OCI-LY1 (cell line): ENCODE results near the gene JPH3.

Experiments
- H2AFZ ChIP-seq: fragments of 200-600 bp; sonication (generic), shearing (Covaris generic); 2 replicates; pipeline ENCODE4 v1.6.0; 2014; ENCODE audit warnings: antibody characterized with exemption, mild to moderate bottlenecking, low read length
- H3F3A ChIP-seq: fragments of 200-600 bp; sonication (generic), shearing (Covaris generic); 2 replicates; pipeline ENCODE4 v1.6.0; 2014; ENCODE audit warnings: mild to moderate bottlenecking, antibody characterized with exemption, low read length, moderate library complexity; ENCODE audit not compliant: insufficient read depth
- H3K27ac ChIP-seq: fragments of 200-600 bp; sonication (generic); 2 replicates; pipeline ENCODE4 v1.5.1; 2014; ENCODE audit warnings: low read length, mixed run types, mild to moderate bottlenecking, low read depth; ENCODE audit not compliant: poor library complexity, severe bottlenecking
- H3K27me3 ChIP-seq: fragments of 200-600 bp; sonication (generic); 2 replicates; pipeline ENCODE4 v1.6.0; 2014; ENCODE audit warnings: antibody characterized with exemption, mild to moderate bottlenecking, low read length, moderate library complexity; ENCODE audit not compliant: insufficient read depth
- H3K36me3 ChIP-seq: fragments of 200-600 bp; sonication (generic); 2 replicates; pipeline ENCODE4 v1.6.1; 2014; ENCODE audit warnings: mild to moderate bottlenecking, antibody characterized with exemption, low read length, moderate library complexity, mixed read lengths; ENCODE audit not compliant: insufficient read depth
- H3K4me1 ChIP-seq: fragments of 200-600 bp; sonication (generic); 2 replicates; pipeline ENCODE4 v1.5.1; 2014; ENCODE audit warnings: mild to moderate bottlenecking, low read length, moderate library complexity; ENCODE audit not compliant: insufficient read depth, severe bottlenecking
- H3K4me2 ChIP-seq: fragments of 200-600 bp; sonication (generic), shearing (Covaris generic); 2 replicates; pipeline ENCODE4 v1.6.1; 2014; ENCODE audit warnings: low read length
- H3K4me3 ChIP-seq: fragments of 200-600 bp; sonication (generic); 2 replicates; pipeline ENCODE4 v1.5.1; 2014; ENCODE audit warnings: low read length, low read depth, mild to moderate bottlenecking, mixed read lengths; ENCODE audit not compliant: poor library complexity, severe bottlenecking
- H3K79me2 ChIP-seq: fragments of 200-600 bp; shearing (Covaris generic); 2 replicates; pipeline ENCODE4 v1.6.1; 2016; ENCODE audit warnings: mixed run types, low read length, mixed read lengths; ENCODE audit not compliant: insufficient read depth
- H3K9ac ChIP-seq: fragments of 200-600 bp; sonication (generic), shearing (Covaris generic); 2 replicates; pipeline ENCODE4 v1.6.1; 2014; ENCODE audit warnings: mild to moderate bottlenecking, low read length, mixed read lengths
- H3K9me2 ChIP-seq: fragments of 200-600 bp; sonication (generic), shearing (Covaris generic); 2 replicates; pipeline ENCODE4 v1.6.1; 2014; ENCODE audit warnings: low read depth, mild to moderate bottlenecking, low read length, mixed read lengths
- H3K9me3 ChIP-seq: fragments of 200-600 bp; shearing (Covaris generic); 2 replicates; pipeline ENCODE4 v1.6.1; 2014; ENCODE audit warnings: low read length, mixed read lengths
- H4K20me1 ChIP-seq: fragments of 200-600 bp; sonication (generic), shearing (Covaris generic); 2 replicates; pipeline ENCODE4 v1.6.0; 2016; ENCODE audit warnings: mild to moderate bottlenecking, low read length; ENCODE audit not compliant: insufficient read depth
- EZH2 ChIP-seq: fragments of 200-600 bp; sonication (generic), shearing (Covaris generic); IDR thresholded peaks from 2 replicates; pipeline ENCODE4 v1.8.0; 2017; ENCODE audit warnings: borderline replicate concordance, mixed run types, mild to moderate bottlenecking, antibody characterized with exemption, low read length, moderate library complexity, mixed read lengths
- TF ChIP-seq, protein P1 (sequence below): fragments of 200-600 bp; sonication (generic), shearing (Covaris generic); IDR thresholded peaks from 2 replicates; pipeline ENCODE4 v1.5.1; 2017; ENCODE audit warnings: mild to moderate bottlenecking, antibody characterized with exemption, low read length, moderate library complexity, mixed read lengths

JPH3 gene

GRCh38 chr16:87607223-87607622, 4.9 kb downstream of the JPH3 start:
- Histone ChIP-seq H3K9me3 (no peaks in the 10 kb centered on the region), H3K79me2 (no peaks in the 10 kb centered on the region), H3K27ac (no peak overlapping the region), H2AFZ (no peak overlapping the region), H3K4me2 (no peak overlapping the region), H3K4me1 (no peaks in the 10 kb centered on the region), H3K4me3 (no peak overlapping the region), H3K9ac (no peak overlapping the region), H3K27me3 (no peaks in the 10 kb centered on the region), H3K9me2 (no peaks in the 10 kb centered on the region), H4K20me1 (no peaks in the 10 kb centered on the region), H3K36me3 (no peaks in the 10 kb centered on the region), H3F3A (no peaks in the 10 kb centered on the region)
- TF ChIP-seq, protein P1, sequence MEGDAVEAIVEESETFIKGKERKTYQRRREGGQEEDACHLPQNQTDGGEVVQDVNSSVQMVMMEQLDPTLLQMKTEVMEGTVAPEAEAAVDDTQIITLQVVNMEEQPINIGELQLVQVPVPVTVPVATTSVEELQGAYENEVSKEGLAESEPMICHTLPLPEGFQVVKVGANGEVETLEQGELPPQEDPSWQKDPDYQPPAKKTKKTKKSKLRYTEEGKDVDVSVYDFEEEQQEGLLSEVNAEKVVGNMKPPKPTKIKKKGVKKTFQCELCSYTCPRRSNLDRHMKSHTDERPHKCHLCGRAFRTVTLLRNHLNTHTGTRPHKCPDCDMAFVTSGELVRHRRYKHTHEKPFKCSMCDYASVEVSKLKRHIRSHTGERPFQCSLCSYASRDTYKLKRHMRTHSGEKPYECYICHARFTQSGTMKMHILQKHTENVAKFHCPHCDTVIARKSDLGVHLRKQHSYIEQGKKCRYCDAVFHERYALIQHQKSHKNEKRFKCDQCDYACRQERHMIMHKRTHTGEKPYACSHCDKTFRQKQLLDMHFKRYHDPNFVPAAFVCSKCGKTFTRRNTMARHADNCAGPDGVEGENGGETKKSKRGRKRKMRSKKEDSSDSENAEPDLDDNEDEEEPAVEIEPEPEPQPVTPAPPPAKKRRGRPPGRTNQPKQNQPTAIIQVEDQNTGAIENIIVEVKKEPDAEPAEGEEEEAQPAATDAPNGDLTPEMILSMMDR, result no peak
- TF ChIP-seq EZH2, result no peak

GRCh38 chr16:87607871-87608270, 5.6 kb downstream of the JPH3 start:
- H3F3A ChIP-seq, result no peaks in the 10 kb centered on the region
- H3K9me2 ChIP-seq, result no peaks in the 10 kb centered on the region
- H3K27ac ChIP-seq, result no peak overlapping the region
- TF ChIP-seq, protein P1, result no peak
- TF ChIP-seq EZH2, result no peak
- H3K27me3 ChIP-seq, result no peaks in the 10 kb centered on the region
- no peak overlapping the region for H3K4me2 ChIP-seq
- no peaks in the 10 kb centered on the region for H3K79me2 ChIP-seq
- no peak overlapping the region for H3K9ac ChIP-seq
- H4K20me1 ChIP-seq, result no peaks in the 10 kb centered on the region
- no peaks in the 10 kb centered on the region for H3K36me3 ChIP-seq
- H3K4me3 ChIP-seq, result no peak overlapping the region
- H3K4me1 ChIP-seq, result no peaks in the 10 kb centered on the region
- no peak overlapping the region for H2AFZ ChIP-seq
- H3K9me3 ChIP-seq, result no peaks in the 10 kb centered on the region

DNA sequence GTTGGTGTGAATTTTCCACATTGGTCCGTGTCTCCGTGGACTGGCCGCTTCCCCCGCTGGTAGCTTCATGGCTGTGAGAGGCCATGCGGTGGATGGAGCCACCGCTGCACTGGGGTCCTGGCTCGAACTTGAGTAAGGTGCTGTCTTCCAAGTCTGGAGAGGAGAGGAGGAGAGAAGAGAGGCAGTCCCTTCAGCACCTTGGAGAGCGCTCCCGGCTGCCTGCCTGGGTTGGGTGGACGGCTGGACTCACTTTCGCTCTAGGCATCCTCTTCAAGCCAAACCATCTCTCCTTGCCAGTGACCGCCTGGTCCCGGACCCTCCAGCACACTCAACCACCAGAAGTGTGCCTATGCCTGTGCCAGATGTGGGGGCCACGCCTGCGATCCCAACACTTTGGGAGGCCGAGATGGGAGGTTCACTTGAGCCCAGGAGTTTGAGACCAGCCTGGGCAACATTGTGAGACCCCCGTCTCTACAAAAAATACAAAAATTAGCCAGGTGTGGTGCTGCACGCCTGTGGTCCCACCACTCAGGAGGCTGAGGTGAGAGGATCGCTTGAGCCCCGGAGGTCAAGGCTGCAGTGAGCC, 6.2 kb downstream of the JPH3 start:
- Histone ChIP-seq H3K4me2 (no peak overlapping the region), H3K79me2 (no peaks in the 10 kb centered on the region)

More for the DNA sequence above, 6.2 kb downstream of the JPH3 start:
- Histone ChIP-seq H4K20me1 (no peaks in the 10 kb centered on the region), H3K4me3 (no peak overlapping the region), H3K27me3 (no peaks in the 10 kb centered on the region), H3K27ac (no peak overlapping the region), H3K9ac (no peak overlapping the region), H3K9me3 (no peaks in the 10 kb centered on the region), H3K9me2 (no peaks in the 10 kb centered on the region), H2AFZ (no peak overlapping the region), H3K4me1 (no peaks in the 10 kb centered on the region), H3K36me3 (no peaks in the 10 kb centered on the region), H3F3A (no peaks in the 10 kb centered on the region)
- TF ChIP-seq EZH2, result no peak
- TF ChIP-seq, protein P1, result no peak
